GM12801 (cell line): ENCODE results near the gene SLC18A3.

Source experiments
- TF ChIP-seq, protein P1 (sequence below): IDR thresholded peaks from one replicate; pipeline ENCODE4 v1.5.1; 2011; ENCODE audit warnings: control low read depth; ENCODE audit not compliant: insufficient read length; ENCODE audit errors: extremely low read depth

The SLC18A3 gene

DNA sequence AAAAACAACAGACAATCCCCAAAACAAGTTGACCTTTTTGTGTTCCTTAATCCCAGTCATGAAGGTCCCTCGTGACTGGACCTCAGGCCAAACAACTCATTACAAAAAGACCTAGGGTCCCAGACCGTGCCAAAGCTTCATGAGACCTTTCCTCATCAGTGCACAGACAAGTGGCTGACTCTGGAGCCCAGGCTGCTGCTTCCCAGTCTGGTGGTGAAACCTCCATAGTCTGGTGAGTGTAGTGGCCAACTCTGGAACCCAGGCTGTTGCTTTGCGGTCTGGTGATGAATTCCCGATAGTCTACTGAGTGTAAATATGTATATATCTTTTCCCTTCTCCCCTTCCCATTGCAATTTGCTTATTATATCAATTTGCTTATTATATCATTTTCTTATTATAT, 22.1 kb upstream of the SLC18A3 start:
- TF ChIP-seq, protein P1, sequence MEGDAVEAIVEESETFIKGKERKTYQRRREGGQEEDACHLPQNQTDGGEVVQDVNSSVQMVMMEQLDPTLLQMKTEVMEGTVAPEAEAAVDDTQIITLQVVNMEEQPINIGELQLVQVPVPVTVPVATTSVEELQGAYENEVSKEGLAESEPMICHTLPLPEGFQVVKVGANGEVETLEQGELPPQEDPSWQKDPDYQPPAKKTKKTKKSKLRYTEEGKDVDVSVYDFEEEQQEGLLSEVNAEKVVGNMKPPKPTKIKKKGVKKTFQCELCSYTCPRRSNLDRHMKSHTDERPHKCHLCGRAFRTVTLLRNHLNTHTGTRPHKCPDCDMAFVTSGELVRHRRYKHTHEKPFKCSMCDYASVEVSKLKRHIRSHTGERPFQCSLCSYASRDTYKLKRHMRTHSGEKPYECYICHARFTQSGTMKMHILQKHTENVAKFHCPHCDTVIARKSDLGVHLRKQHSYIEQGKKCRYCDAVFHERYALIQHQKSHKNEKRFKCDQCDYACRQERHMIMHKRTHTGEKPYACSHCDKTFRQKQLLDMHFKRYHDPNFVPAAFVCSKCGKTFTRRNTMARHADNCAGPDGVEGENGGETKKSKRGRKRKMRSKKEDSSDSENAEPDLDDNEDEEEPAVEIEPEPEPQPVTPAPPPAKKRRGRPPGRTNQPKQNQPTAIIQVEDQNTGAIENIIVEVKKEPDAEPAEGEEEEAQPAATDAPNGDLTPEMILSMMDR: no peak

- TF ChIP-seq, protein P1: no peak
Observed at GRCh38 chr10:49592726-49593563, 17.2 kb upstream of the SLC18A3 start.

DNA sequence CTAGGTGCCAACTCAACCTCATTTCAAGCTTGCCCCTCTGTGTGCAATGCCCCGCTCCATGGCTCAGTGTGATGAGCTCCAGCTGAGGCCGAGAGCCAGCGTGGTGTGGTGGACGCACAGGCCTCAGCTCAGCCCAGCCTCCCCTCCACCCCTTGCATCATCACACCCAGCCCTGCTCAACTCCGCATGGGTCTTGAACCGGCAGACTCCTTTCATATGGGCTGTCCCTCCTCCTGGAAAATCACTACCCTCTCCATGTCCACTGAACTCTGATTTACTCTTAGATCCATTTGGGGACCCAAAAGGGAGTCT, 16.6 kb upstream of the SLC18A3 start:
- TF ChIP-seq, protein P1: no peak

GRCh38 chr10:49593998-49594397, 16.1 kb upstream of the SLC18A3 start:
- TF ChIP-seq, protein P1: no peak

GRCh38 chr10:49594594-49594993, 15.5 kb upstream of the SLC18A3 start:
- TF ChIP-seq, protein P1: peak; percentile 46

GRCh38 chr10:49595003-49595712, 15.0 kb upstream of the SLC18A3 start:
- TF ChIP-seq, protein P1: no peak

DNA sequence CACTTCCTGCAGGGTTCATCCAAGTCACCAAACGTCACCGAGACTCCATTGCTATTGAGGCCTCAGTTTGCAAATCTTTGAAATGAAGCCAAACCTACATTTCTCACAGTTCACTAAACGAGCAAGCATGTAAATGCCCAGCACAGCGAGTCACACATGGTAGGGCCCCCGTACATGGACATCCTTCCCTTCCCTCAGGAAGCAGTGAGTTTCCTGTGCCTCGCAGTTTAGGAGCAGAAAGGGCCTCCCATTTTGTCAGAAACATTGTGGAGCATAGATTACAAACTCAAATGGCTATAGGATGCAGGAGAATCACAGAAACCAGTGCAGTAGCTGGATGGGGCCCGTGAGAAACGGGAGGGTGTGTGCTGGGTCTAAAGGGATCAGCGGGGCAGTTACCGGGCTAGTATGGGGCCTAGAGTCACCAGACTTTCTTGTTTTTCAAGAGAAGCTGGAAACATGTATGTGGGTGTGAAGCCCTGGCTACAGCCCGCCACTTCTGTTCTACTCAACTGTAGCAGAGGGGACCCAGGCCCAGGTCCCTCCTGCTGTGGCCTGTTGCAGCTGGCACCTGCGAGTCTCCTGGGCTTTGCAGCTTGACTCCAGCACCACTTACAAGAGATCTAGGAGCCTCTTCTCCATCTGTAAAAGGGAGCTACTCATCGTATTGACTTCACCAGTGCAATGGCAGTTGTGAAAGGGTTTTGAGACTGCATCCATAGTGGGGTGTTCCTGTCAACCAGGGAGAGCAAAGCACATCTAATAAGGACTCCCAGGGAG, 14.2 kb upstream of the SLC18A3 start:
- TF ChIP-seq, protein P1: no peak
